ENCODE data around the gene LDHB.
"Not testable (repeated sequence)": the region's sequence is repeated elsewhere in the genome, so short reads cannot be mapped to it uniquely, and the experiment has no call there.

Gene LDHB

GRCh38 chr12:21649034-21649433 lies 8.6 kb downstream of the LDHB start:
- Histone ChIP-seq H4K20me1 (ENCODE audit: insufficient read depth, low read length) (peaks cover 55% of the 10 kb centered on the region), H3K27me3 (ENCODE audit: insufficient read depth, low read length, poor library complexity) (no peaks in the 10 kb centered on the region), H3K4me3 (ENCODE audit: low read depth in 1 of 2, low read length in 2 of 2) (no peak overlapping the region), H3K36me3 (ENCODE audit: insufficient read depth, low read length) (peaks cover 95% of the 10 kb centered on the region), H2AFZ (ENCODE audit: low read depth, low read length) (no peak overlapping the region), H3K9ac (ENCODE audit: low read depth, low read length) (no peak overlapping the region), H3K4me2 (ENCODE audit: insufficient read depth, low read length) (no peak overlapping the region), H3K4me1 (ENCODE audit: insufficient read depth, low read length) (peaks cover 39% of the 10 kb centered on the region), H3K27ac (ENCODE audit: low read length) (0 out of 2 replicates have a peak overlapping the region, but pooled peaks have one; percentile 7), H3K79me2 (ENCODE audit: insufficient read depth, low read length) (peaks cover 82% of the 10 kb centered on the region), H3K9me3 (ENCODE audit: insufficient read depth, low read length, severe bottlenecking) (no peaks in the 10 kb centered on the region)
- ATAC-seq (ENCODE audit: insufficient read depth, low read depth) (no peak), DNase-seq (no peak)
- TF ChIP-seq CTCF (IDR thresholded peaks at IDR 0.05; ENCODE audit: borderline replicate concordance, extremely low read depth, low read length, poor library complexity, severe bottlenecking) (no peak), EZH2 (IDR thresholded peaks at IDR 0.05; ENCODE audit: borderline replicate concordance, low read depth, low read length, severe bottlenecking) (no peak)

- TF ChIP-seq CTCF (IDR thresholded peaks at IDR 0.05; ENCODE audit: borderline replicate concordance, extremely low read depth, low read length, poor library complexity, severe bottlenecking) (no peak), EZH2 (IDR thresholded peaks at IDR 0.05; ENCODE audit: borderline replicate concordance, low read depth, low read length, severe bottlenecking) (no peak)
- Histone ChIP-seq H3K36me3 (ENCODE audit: insufficient read depth, low read length) (peaks cover 96% of the 10 kb centered on the region), H4K20me1 (ENCODE audit: insufficient read depth, low read length) (peaks cover 51% of the 10 kb centered on the region), H3K9ac (ENCODE audit: low read depth, low read length) (no peak overlapping the region), H3K27ac (ENCODE audit: low read length) (no peak overlapping the region), H3K9me3 (ENCODE audit: insufficient read depth, low read length, severe bottlenecking) (no peaks in the 10 kb centered on the region), H3K4me2 (ENCODE audit: insufficient read depth, low read length) (no peak overlapping the region), H3K79me2 (ENCODE audit: insufficient read depth, low read length) (peaks cover 80% of the 10 kb centered on the region), H3K4me3 (ENCODE audit: low read depth in 1 of 2, low read length in 2 of 2) (no peak overlapping the region), H2AFZ (ENCODE audit: low read depth, low read length) (no peak overlapping the region), H3K4me1 (ENCODE audit: insufficient read depth, low read length) (peaks cover 35% of the 10 kb centered on the region), H3K27me3 (ENCODE audit: insufficient read depth, low read length, poor library complexity) (no peaks in the 10 kb centered on the region)
- DNase-seq (no peak), ATAC-seq (ENCODE audit: insufficient read depth, low read depth) (no peak; the same call in 2 of the 3 replicates)
Observed at GRCh38 chr12:21648378-21648777, 9.3 kb downstream of the LDHB start.

GRCh38 chr12:21647179-21647578 lies 10.5 kb downstream of the LDHB start:
- Histone ChIP-seq H3K79me2 (ENCODE audit: insufficient read depth, low read length) (peaks cover 73% of the 10 kb centered on the region), H4K20me1 (ENCODE audit: insufficient read depth, low read length) (peaks cover 50% of the 10 kb centered on the region)

GRCh38 chr12:21645041-21645500 lies 12.6 kb downstream of the LDHB start:
- Histone ChIP-seq H4K20me1 (ENCODE audit: insufficient read depth, low read length) (peaks cover 41% of the 10 kb centered on the region), H3K36me3 (ENCODE audit: insufficient read depth, low read length) (peaks cover 96% of the 10 kb centered on the region), H3K79me2 (ENCODE audit: insufficient read depth, low read length) (peaks cover 62% of the 10 kb centered on the region)
- H3K4me1 ChIP-seq (ENCODE audit: insufficient read depth, low read length); DNase-seq; H3K4me2 ChIP-seq (ENCODE audit: insufficient read depth, low read length); H3K9me3 ChIP-seq (ENCODE audit: insufficient read depth, low read length, severe bottlenecking); H3K9ac ChIP-seq (ENCODE audit: low read depth, low read length); H3K27me3 ChIP-seq (ENCODE audit: insufficient read depth, low read length, poor library complexity); ATAC-seq (ENCODE audit: insufficient read depth, low read depth); H3K27ac ChIP-seq (ENCODE audit: low read length); H3K4me3 ChIP-seq (ENCODE audit: low read depth in 1 of 2, low read length in 2 of 2); H2AFZ ChIP-seq (ENCODE audit: low read depth, low read length): not testable (repeated sequence)

More at GRCh38 chr12:21647179-21647578, 10.5 kb downstream of the LDHB start:
- H3K4me3 ChIP-seq (ENCODE audit: low read depth in 1 of 2, low read length in 2 of 2), result no peak overlapping the region
- no peaks in the 10 kb centered on the region for H3K27me3 ChIP-seq (ENCODE audit: insufficient read depth, low read length, poor library complexity)
- no peak for TF ChIP-seq EZH2 (IDR thresholded peaks at IDR 0.05; ENCODE audit: borderline replicate concordance, low read depth, low read length, severe bottlenecking)
- no peak for TF ChIP-seq CTCF (IDR thresholded peaks at IDR 0.05; ENCODE audit: borderline replicate concordance, extremely low read depth, low read length, poor library complexity, severe bottlenecking)
- H3K36me3 ChIP-seq (ENCODE audit: insufficient read depth, low read length), result peaks cover 96% of the 10 kb centered on the region
- H3K9me3 ChIP-seq (ENCODE audit: insufficient read depth, low read length, severe bottlenecking), result no peaks in the 10 kb centered on the region
- no peak overlapping the region for H3K4me2 ChIP-seq (ENCODE audit: insufficient read depth, low read length)
- no peak overlapping the region for H3K9ac ChIP-seq (ENCODE audit: low read depth, low read length)
- no peak for DNase-seq
- H2AFZ ChIP-seq (ENCODE audit: low read depth, low read length), result no peak overlapping the region
- H3K27ac ChIP-seq (ENCODE audit: low read length), result no peak overlapping the region
- peaks cover 26% of the 10 kb centered on the region for H3K4me1 ChIP-seq (ENCODE audit: insufficient read depth, low read length)
- ATAC-seq (ENCODE audit: insufficient read depth, low read depth), result 0 out of 3 replicates have a peak, but pooled peaks have one; percentile 25

Data from DND-41 (cell line).